Measurements from ENCODE around the gene GNPNAT1. TPM values are rescaled to one million over a fixed set of nuclear protein-coding genes. Genes with fewer than 3 reads are reported as not detected.

Gene GNPNAT1
- 25.0 and 35.5 TPM in 2 replicates for total RNA-seq

DNA sequence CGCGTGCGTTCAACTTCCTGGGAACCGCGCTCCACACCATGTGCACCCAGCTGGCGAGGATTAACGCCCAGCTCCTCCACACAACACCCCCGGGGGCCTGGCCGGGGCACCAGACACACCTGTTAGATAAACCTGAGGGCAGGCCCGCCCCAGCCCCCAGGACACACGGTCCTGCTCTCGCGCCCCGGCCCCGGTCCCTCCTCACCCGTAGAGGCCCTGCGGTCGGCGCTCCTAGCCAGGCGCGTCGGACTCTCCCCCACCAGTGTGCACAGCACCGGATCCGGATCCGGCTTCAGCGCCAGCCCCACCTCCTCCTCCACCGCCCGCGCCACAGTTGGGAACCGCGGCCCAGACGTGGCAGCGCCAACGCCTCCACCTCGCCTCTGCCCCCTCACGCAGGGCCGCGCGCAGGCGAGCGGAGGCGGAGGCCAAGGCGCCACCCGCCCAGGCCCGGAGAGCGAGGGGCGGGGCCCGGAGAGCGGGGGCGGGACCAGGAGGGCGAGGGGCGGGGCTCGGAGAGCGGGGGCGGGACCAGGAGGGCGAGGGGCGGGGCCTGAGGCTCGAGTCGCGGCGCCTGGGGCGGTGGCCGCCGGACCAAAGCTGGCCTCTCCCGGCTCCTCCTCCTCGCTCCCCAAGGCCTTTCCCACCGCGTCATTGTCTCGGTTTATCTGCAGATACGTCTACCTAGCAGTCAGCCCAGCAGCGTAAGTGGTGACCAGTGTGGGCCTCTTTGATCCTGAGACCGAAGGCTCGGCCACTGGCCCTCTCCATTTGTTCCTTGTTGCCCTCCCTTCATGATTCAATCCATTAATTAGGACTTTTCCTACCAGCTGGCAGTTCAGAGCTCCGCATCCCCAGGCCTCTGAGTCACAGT is at the start of gene GNPNAT1:
GNPNAT1 (minus strand) TSS at position 385 of the 874 bp plus-strand sequence. CDS start 6,957 bp downstream, outside the sequence.
- TF ChIP-seq, protein P1, sequence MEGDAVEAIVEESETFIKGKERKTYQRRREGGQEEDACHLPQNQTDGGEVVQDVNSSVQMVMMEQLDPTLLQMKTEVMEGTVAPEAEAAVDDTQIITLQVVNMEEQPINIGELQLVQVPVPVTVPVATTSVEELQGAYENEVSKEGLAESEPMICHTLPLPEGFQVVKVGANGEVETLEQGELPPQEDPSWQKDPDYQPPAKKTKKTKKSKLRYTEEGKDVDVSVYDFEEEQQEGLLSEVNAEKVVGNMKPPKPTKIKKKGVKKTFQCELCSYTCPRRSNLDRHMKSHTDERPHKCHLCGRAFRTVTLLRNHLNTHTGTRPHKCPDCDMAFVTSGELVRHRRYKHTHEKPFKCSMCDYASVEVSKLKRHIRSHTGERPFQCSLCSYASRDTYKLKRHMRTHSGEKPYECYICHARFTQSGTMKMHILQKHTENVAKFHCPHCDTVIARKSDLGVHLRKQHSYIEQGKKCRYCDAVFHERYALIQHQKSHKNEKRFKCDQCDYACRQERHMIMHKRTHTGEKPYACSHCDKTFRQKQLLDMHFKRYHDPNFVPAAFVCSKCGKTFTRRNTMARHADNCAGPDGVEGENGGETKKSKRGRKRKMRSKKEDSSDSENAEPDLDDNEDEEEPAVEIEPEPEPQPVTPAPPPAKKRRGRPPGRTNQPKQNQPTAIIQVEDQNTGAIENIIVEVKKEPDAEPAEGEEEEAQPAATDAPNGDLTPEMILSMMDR (IDR thresholded peaks at IDR 0.05; ENCODE audit: extremely low read depth, low read depth, low read length) = no peak
- Histone ChIP-seq H3K79me2 (ENCODE audit: insufficient read depth, low read length) (peaks cover 50% of the 10 kb centered on the region), H3K4me3 (ENCODE audit: insufficient read depth, low read length) (peak within 1 kb of the TSS; percentile 95), H3K4me1 (ENCODE audit: insufficient read depth, low read length) (peaks cover 23% of the 10 kb centered on the region), H3K9me3 (ENCODE audit: low read depth, low read length) (no peaks in the 10 kb centered on the region), H3K27ac (ENCODE audit: low read depth, low read length) (peak within 1 kb of the TSS; percentile 97), H3K36me3 (ENCODE audit: insufficient read depth, low read length) (no peaks in the 10 kb centered on the region), H3K4me2 (ENCODE audit: insufficient read depth, low read length) (peak within 1 kb of the TSS; percentile 94), H3K27me3 (ENCODE audit: insufficient read depth, low read length) (no peaks in the 10 kb centered on the region), H2AFZ (ENCODE audit: low read length) (peak within 1 kb of the TSS; percentile 92), H4K20me1 (ENCODE audit: insufficient read depth, low read length) (no peaks in the 10 kb centered on the region)
- peak; percentile 96 for DNase-seq (ENCODE audit: insufficient read length, low spot score, missing footprints)

DNA sequence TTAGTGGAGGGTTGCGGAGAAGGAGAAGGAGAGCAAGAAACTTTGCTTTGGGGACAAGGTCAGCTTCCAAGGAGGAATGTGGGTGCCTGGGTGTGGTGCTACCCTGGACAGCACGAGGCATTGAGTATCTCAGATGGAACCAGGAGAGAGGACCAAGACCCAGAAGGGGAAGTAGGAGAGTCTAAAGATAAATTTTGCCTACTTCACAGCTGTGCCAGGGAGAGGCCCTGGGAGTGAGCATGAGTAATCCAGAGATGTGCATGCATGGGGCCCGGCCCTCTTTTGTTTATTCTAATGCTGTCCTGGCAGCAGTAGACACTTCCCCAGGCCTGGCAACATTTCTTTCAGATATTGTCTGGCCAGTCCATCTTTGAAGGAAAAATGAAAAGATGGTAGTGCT is 49.5 kb upstream of the GNPNAT1 start:
- Histone ChIP-seq H2AFZ (ENCODE audit: low read length) (peak overlapping the region; percentile 8), H3K4me2 (ENCODE audit: insufficient read depth, low read length) (no peak overlapping the region), H3K27ac (ENCODE audit: low read depth, low read length) (peak overlapping the region; percentile 38), H3K4me1 (ENCODE audit: insufficient read depth, low read length) (peaks cover 24% of the 10 kb centered on the region), H4K20me1 (ENCODE audit: insufficient read depth, low read length) (no peaks in the 10 kb centered on the region), H3K36me3 (ENCODE audit: insufficient read depth, low read length) (no peaks in the 10 kb centered on the region), H3K4me3 (ENCODE audit: insufficient read depth, low read length) (no peak overlapping the region), H3K27me3 (ENCODE audit: insufficient read depth, low read length) (no peaks in the 10 kb centered on the region), H3K9me3 (ENCODE audit: low read depth, low read length) (no peaks in the 10 kb centered on the region), H3K79me2 (ENCODE audit: insufficient read depth, low read length) (no peaks in the 10 kb centered on the region)
- TF ChIP-seq, protein P1 (IDR thresholded peaks at IDR 0.05; ENCODE audit: extremely low read depth, low read depth, low read length) = no peak
- peak; percentile 93 for DNase-seq (ENCODE audit: insufficient read length, low spot score, missing footprints)

GRCh38 chr14:52837451-52837850 is 46.0 kb upstream of the GNPNAT1 start:
- Histone ChIP-seq H3K4me3 (ENCODE audit: insufficient read depth, low read length) (no peak overlapping the region), H3K27me3 (ENCODE audit: insufficient read depth, low read length) (no peaks in the 10 kb centered on the region), H3K4me1 (ENCODE audit: insufficient read depth, low read length) (peaks cover 34% of the 10 kb centered on the region), H3K9me3 (ENCODE audit: low read depth, low read length) (no peaks in the 10 kb centered on the region), H3K79me2 (ENCODE audit: insufficient read depth, low read length) (no peaks in the 10 kb centered on the region), H2AFZ (ENCODE audit: low read length) (no peak overlapping the region), H3K4me2 (ENCODE audit: insufficient read depth, low read length) (no peak overlapping the region), H3K36me3 (ENCODE audit: insufficient read depth, low read length) (no peaks in the 10 kb centered on the region), H3K27ac (ENCODE audit: low read depth, low read length) (no peak overlapping the region), H4K20me1 (ENCODE audit: insufficient read depth, low read length) (no peaks in the 10 kb centered on the region)
- TF ChIP-seq, protein P1 (IDR thresholded peaks at IDR 0.05; ENCODE audit: extremely low read depth, low read depth, low read length) = no peak
- no peak for DNase-seq (ENCODE audit: insufficient read length, low spot score, missing footprints)

GRCh38 chr14:52836063-52836462 is 44.7 kb upstream of the GNPNAT1 start:
- H4K20me1 ChIP-seq (ENCODE audit: insufficient read depth, low read length) = no peaks in the 10 kb centered on the region
- TF ChIP-seq, protein P1 (IDR thresholded peaks at IDR 0.05; ENCODE audit: extremely low read depth, low read depth, low read length) = no peak
- H3K4me2 ChIP-seq (ENCODE audit: insufficient read depth, low read length) = no peak overlapping the region
- H3K9me3 ChIP-seq (ENCODE audit: low read depth, low read length) = no peaks in the 10 kb centered on the region
- DNase-seq (ENCODE audit: insufficient read length, low spot score, missing footprints) = no peak
- H3K4me3 ChIP-seq (ENCODE audit: insufficient read depth, low read length) = no peak overlapping the region
- no peaks in the 10 kb centered on the region for H3K27me3 ChIP-seq (ENCODE audit: insufficient read depth, low read length)
- no peaks in the 10 kb centered on the region for H3K79me2 ChIP-seq (ENCODE audit: insufficient read depth, low read length)
- no peaks in the 10 kb centered on the region for H3K36me3 ChIP-seq (ENCODE audit: insufficient read depth, low read length)
- peak overlapping the region; percentile 94 for H3K27ac ChIP-seq (ENCODE audit: low read depth, low read length)
- no peak overlapping the region for H2AFZ ChIP-seq (ENCODE audit: low read length)
- H3K4me1 ChIP-seq (ENCODE audit: insufficient read depth, low read length) = peaks cover 29% of the 10 kb centered on the region

Data from osteoblast (primary cell).